ENCODE results near the gene DNAJC17. TPM values are rescaled to one million over a fixed set of nuclear protein-coding genes. Genes with fewer than 3 reads are reported as not detected.

The DNAJC17 gene
- total RNA-seq, 1 experiment from 2014 or later: 36.1 TPM

GRCh38 chr15:40716165-40716564 is 91.1 kb downstream of the DNAJC17 start:
- H3K9me2 ChIP-seq (ENCODE audit: insufficient read depth): no peaks in the 10 kb centered on the region
- H3K4me2 ChIP-seq (ENCODE audit: low read length): no peak overlapping the region
- TF ChIP-seq EZH2 (IDR thresholded peaks at IDR 0.05): no peak
- TF ChIP-seq JUND (IDR thresholded peaks at IDR 0.05): no peak
- TF ChIP-seq ZBTB33 (IDR thresholded peaks at IDR 0.05; ENCODE audit: extremely low read depth, insufficient replicate concordance, low read length): no peak
- no peak for TF ChIP-seq RAD21 (IDR thresholded peaks at IDR 0.05; ENCODE audit: low read depth)
- TF ChIP-seq TCF7L2 (IDR thresholded peaks at IDR 0.05; ENCODE audit: borderline replicate concordance, extremely low read depth, insufficient read depth, insufficient read length): no peak
- no peak for TF ChIP-seq SRF (IDR thresholded peaks at IDR 0.05; ENCODE audit: low read depth)
- no peak for TF ChIP-seq CEBPB (IDR thresholded peaks at IDR 0.05; ENCODE audit: low read depth)
- no peak for TF ChIP-seq CTCF (IDR thresholded peaks at IDR 0.05 in 2 of 3, conservative IDR thresholded peaks at IDR 0.05 in 1 of 3; ENCODE audit: borderline replicate concordance in 1 of 3, insufficient read depth in 1 of 3, low read depth in 2 of 3, low read length in 2 of 3)
- TF ChIP-seq YY1 (IDR thresholded peaks at IDR 0.05; ENCODE audit: extremely low read depth, insufficient replicate concordance, low read depth, low read length): no peak
- no peak for TF ChIP-seq MAX (IDR thresholded peaks at IDR 0.05)
- no peak for TF ChIP-seq SIN3A (IDR thresholded peaks at IDR 0.05; ENCODE audit: low read depth)
- TF ChIP-seq FOSL1 (IDR thresholded peaks at IDR 0.05; ENCODE audit: low read depth): no peak
- no peak for TF ChIP-seq ZNF274 (IDR thresholded peaks at IDR 0.05; ENCODE audit: low read depth, low read length)
- TF ChIP-seq SP1 (IDR thresholded peaks at IDR 0.05; ENCODE audit: low read depth): no peak
- TF ChIP-seq POLR2A (IDR thresholded peaks at IDR 0.05; ENCODE audit: borderline replicate concordance, extremely low read depth, insufficient read depth, insufficient read length): no peak
- TF ChIP-seq EZH2phosphoT487 (IDR thresholded peaks at IDR 0.05; ENCODE audit: borderline replicate concordance): no peak
- no peak for TF ChIP-seq EGR1 (IDR thresholded peaks at IDR 0.05; ENCODE audit: low read depth)
- no peak overlapping the region for H3K9ac ChIP-seq (ENCODE audit: low read length)
- ATAC-seq (no peak), DNase-seq (ENCODE audit: low read depth, low spot score) (no peak)
- no peaks in the 10 kb centered on the region for H4K20me1 ChIP-seq (ENCODE audit: insufficient read depth)
- H3K27me3 ChIP-seq (ENCODE audit: insufficient read depth, low read length): no peaks in the 10 kb centered on the region
- ChIA-PET CTCF (no interaction called here), POLR2A (no interaction called here), RAD21 (ENCODE audit: low non-redundant PET in 1 of 2, low total read pairs in 2 of 2, uncharacterized antibody in 2 of 2, unreplicated experiment in 2 of 2) (no interaction called here)
- no peak overlapping the region for H3K27ac ChIP-seq (ENCODE audit: low read depth, low read length)
- no TSS peak for BruUV-seq (replicated peaks)
- peaks cover 18 to 43% of the 10 kb centered on the region in 2 experiments for H3K36me3 ChIP-seq (ENCODE audit: control insufficient read depth in 1 of 2, insufficient read depth in 2 of 2, low read length in 2 of 2)
- no peak overlapping the region for H2AFZ ChIP-seq (ENCODE audit: low read depth, low read length, poor library complexity, severe bottlenecking)
- intact Hi-C loops (cut with micrococcal nuclease): no loop called here
- no peak overlapping the region for H3K4me3 ChIP-seq (replicated peaks in 1 of 2; ENCODE audit: low read depth in 1 of 2, low read length in 2 of 2)
- H3K9me3 ChIP-seq (ENCODE audit: control insufficient read depth in 1 of 2, insufficient read depth in 1 of 2, low read depth in 1 of 2, low read length in 2 of 2): no peaks in the 10 kb centered on the region
- H3K79me2 ChIP-seq (ENCODE audit: insufficient read depth, low read length): 0 out of 2 replicates have a peak, but pooled peaks cover 10% of the 10 kb centered on the region
- H3K4me1 ChIP-seq (ENCODE audit: control insufficient read depth in 1 of 2, insufficient read depth in 2 of 2, low read length in 2 of 2): no peaks in the 10 kb centered on the region

Measured in HCT116 (cell line).